C1 segment of cervical spinal cord (tissue), 14 donors: ENCODE measurements around the gene P2RY11.
A peak's percentile ranks its signal among the peaks of the same experiment; 100 is the strongest.

ENCODE experiments used
- DNase-seq, 14 donors: peaks; one replicate each; lab custom pipeline; 2025; lab: John Stamatoyannopoulos, UW

P2RY11 gene

GRCh38 chr19:10111405-10111811 is at the start of gene P2RY11:
Gene P2RY11 (plus strand): TSS chr19:10111693. CDS start chr19:10111722, 29 bp downstream.
- peak in 4 of 14 donors; percentile 8 to 45 (median 30) for DNase-seq

GRCh38 chr19:10061717-10062310 is 49.7 kb upstream of the P2RY11 start:
- no peak for DNase-seq

- no peak for DNase-seq
Observed at GRCh38 chr19:10068205-10068604, 43.3 kb upstream of the P2RY11 start.

- DNase-seq: no peak
Observed at GRCh38 chr19:10069046-10069445, 42.4 kb upstream of the P2RY11 start.

- DNase-seq: no peak
Observed at GRCh38 chr19:10070730-10071446, 40.6 kb upstream of the P2RY11 start.

- no peak for DNase-seq
Observed at GRCh38 chr19:10074153-10074552, 37.3 kb upstream of the P2RY11 start.

GRCh38 chr19:10076535-10076934 is 35.0 kb upstream of the P2RY11 start:
- no peak for DNase-seq

- DNase-seq: no peak
Observed at GRCh38 chr19:10078329-10078728, 33.2 kb upstream of the P2RY11 start.

- no peak for DNase-seq
Observed at GRCh38 chr19:10079031-10079453, 32.5 kb upstream of the P2RY11 start.

GRCh38 chr19:10083911-10084310 is 27.6 kb upstream of the P2RY11 start:
- no peak for DNase-seq

- no peak for DNase-seq
Observed at GRCh38 chr19:10084803-10085202, 26.7 kb upstream of the P2RY11 start.

- peak in 10 of 14 donors; percentile 9 to 67 (median 32) for DNase-seq
Observed at GRCh38 chr19:10085641-10086590, 25.6 kb upstream of the P2RY11 start, which contains the start of gene SHFL. Gene SHFL (plus strand): TSS chr19:10086317. CDS start chr19:10086428, 111 bp downstream.

GRCh38 chr19:10086591-10087192 is 24.8 kb upstream of the P2RY11 start:
- DNase-seq: no peak

- no peak for DNase-seq
Observed at GRCh38 chr19:10087296-10088061, 24.0 kb upstream of the P2RY11 start.

GRCh38 chr19:10088949-10089554 is 22.4 kb upstream of the P2RY11 start:
- no peak for DNase-seq

- DNase-seq: no peak
Observed at GRCh38 chr19:10089801-10090375, 21.6 kb upstream of the P2RY11 start.

GRCh38 chr19:10091370-10091687 is 20.2 kb upstream of the P2RY11 start:
- no peak for DNase-seq

- no peak for DNase-seq
Observed at GRCh38 chr19:10091895-10092641, 19.4 kb upstream of the P2RY11 start.

- no peak for DNase-seq
Observed at GRCh38 chr19:10092648-10093294, 18.7 kb upstream of the P2RY11 start.
